IPS-11a (cell line): ENCODE measurements around the gene MROH2B.
"Not testable (repeated sequence)": the region's sequence is repeated elsewhere in the genome, so short reads cannot be mapped to it uniquely, and the experiment has no call there.

ENCODE experiments used
- H3K4me3 ChIP-seq: one replicate; pipeline ENCODE4 v1.5.1; 2013; ENCODE audit warnings: low read depth, low read length, control low read depth

The MROH2B gene

DNA sequence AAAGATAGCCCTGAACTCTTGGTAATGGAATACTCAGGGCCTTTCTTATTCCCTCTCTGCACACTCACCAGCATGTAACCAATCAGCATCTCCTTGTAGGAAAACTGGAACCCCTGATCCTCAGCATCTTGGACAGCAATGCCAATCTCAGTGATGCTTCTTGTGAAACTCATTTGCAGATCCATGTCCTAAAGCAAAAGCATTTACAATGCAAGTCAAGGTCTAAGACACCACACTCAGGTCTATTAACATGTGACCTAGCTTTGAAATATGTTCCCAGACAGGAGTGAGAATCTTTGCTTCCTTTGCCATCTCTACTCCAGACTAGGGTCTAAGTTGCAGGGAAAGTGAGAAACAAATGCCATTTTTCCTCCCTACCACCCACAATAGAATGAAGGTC, 38.2 kb downstream of the MROH2B start:
- H3K4me3 ChIP-seq = no peak overlapping the region

DNA sequence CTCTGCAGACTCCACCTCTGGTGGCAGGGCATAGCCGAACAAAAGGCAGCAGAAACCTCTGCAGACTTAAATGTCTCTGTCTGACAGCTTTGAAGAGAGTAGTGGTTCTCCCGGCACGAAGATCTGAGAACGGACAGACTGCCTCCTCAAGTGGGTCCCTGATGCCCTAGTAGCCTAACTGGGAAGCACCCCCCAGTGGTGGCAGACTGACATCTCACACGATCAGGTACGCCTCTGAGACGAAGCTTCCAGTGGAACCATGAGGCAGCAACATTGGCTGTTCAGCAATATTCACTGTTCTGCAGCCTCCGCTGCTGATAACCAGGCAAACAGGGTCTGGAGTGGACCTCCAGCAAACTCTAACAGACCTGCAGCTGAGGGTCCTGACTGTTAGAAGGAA, 48.5 kb downstream of the MROH2B start:
- not testable (repeated sequence) for H3K4me3 ChIP-seq

DNA sequence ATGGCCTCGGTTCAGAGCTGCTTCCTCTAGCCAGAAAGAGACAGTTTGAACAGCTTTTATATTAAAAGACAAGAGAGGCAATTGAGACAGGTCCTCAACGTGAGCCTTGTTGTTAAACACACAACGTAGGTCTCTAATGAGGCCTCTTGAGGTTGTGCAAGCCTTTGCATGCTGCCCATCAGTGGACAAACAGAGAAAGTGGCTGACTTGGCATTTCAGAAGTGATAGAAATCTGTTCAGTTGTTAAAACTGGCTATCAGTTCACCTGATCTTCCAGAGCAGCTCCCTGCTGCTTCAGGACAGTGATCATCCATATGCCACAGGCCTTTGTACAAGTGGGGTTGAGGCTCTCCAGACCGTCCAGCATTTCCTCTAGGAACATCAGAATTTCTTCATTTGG, 58.8 kb downstream of the MROH2B start:
- H3K4me3 ChIP-seq = no peak overlapping the region

DNA sequence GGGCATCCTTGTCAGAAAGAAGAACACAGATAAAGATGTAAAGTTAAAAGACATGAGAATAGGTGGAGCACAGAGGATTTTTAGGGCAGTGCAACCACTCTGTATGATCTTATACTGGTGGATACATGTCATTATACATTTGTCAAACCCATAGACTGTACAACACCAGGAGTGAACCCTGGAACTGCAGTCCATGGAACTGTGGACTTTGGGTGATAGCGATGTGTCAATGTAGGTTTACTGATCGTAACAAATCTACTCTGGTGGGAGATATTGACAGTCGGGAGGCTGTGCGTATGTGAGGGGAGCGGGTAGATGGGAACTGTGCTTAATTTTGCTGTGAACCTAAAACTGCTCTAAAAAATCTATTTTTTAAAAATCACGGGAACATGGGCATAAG, 60.6 kb downstream of the MROH2B start:
- no peak overlapping the region for H3K4me3 ChIP-seq

DNA sequence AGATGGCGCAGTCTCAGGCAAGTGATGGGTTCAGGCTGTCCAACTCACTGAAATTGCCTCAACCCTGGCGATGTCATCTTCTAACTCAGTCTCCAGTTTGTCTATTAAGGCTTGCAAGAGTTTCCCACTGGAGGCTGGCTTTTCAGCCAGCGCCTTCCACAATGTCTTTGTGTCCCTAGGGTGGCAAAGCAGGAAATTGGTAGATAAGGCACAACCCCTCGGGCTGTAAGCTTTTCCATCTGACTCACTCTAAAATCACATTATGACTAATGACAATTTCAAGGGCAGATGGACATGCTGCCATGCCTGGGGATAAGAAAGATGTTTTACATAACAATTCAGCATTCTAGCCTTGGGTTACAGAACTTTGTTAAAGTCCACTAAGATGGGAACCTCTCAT, 61.9 kb downstream of the MROH2B start:
- H3K4me3 ChIP-seq = no peak overlapping the region

DNA sequence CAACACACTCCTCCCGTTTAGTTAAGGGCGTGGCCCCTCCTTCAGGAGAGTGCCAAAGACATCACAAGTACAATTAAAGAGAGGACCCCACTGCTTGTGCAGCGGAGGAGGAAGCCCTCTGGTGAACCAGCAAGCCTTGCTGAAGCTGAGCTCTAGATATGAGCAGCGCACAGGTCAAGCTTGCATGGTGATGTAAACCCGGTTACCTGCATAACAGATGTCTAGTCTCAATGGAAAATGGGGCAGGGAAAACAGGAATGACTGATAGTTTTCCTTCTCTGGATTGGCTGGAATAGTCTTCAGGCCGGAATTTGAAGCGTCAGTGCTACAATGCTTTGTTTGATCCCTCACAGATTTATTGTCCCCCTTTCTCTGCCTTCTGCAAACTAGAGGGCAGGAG, 66.2 kb downstream of the MROH2B start:
- no peak overlapping the region for H3K4me3 ChIP-seq

DNA sequence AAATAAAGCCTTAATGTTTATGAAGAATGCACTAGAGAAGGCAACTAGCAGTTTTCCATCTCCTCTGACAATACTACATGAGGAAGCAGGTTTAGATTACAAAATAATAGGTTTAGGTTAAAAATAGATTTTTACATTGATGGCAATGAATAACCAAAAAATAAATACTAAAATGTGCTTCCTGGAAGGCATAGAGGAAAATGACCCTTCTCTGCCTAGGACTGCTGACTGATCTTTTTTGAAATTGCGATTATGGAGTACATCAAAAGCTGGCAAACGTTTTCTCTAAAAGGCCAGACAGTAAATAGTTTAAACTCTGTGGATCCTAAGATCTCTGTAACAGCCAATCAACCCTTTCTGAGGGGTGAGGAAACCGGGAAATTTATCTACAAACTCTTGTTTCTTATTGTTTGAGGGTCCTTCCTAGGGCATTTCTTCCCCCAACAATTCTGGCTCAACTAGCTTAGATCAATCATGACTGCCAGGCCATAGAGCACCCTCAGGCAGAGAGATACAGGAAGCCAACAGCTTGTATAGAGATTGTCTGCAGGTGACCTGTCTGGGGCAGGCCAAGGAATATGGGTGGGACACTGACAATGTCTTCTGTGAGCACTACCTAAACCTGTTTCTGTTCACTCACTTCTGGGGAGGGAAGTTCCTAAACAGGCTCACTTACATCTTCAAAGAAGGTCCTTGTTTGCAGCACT, 67.3 kb downstream of the MROH2B start:
- H3K4me3 ChIP-seq = no peak overlapping the region

DNA sequence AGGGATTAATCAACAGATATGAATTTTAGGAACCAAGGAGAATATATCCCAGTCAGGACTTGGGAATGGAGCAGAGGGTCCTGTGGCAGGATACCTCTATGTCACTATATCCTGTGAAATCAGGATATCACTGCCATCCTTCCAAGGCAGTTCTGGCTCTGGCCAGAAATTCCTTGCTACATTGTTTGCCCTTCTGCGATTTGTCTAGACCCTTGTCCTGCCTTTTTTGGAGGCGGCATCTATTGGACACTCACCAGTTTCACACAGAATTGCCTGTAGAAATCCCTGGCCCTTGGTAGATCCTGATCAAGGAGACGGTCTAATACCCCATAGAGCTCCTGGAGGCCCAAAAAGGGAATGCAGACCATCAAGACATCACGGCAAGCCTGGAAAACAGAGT, 71.2 kb downstream of the MROH2B start:
- H3K4me3 ChIP-seq = no peak overlapping the region

DNA sequence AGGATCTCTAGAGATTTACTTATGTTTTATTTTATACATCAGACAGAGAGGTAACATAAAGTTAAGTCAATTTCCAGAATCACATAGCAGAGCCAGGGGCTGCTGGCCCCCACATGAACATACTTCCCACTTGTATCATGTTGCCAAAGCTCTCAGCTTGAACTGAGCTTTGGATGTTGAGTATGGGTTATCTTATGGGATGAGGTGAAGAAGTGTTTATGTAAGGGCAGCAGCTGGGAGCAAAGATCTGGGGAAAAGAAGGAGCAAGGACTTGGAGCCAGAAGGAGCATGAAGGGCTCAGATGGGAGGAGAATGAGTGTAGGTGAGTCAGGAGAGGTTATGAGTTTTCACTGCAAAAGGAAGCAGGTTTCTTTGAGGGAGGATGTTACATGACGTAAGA, 72.0 kb downstream of the MROH2B start:
- H3K4me3 ChIP-seq = no peak overlapping the region

DNA sequence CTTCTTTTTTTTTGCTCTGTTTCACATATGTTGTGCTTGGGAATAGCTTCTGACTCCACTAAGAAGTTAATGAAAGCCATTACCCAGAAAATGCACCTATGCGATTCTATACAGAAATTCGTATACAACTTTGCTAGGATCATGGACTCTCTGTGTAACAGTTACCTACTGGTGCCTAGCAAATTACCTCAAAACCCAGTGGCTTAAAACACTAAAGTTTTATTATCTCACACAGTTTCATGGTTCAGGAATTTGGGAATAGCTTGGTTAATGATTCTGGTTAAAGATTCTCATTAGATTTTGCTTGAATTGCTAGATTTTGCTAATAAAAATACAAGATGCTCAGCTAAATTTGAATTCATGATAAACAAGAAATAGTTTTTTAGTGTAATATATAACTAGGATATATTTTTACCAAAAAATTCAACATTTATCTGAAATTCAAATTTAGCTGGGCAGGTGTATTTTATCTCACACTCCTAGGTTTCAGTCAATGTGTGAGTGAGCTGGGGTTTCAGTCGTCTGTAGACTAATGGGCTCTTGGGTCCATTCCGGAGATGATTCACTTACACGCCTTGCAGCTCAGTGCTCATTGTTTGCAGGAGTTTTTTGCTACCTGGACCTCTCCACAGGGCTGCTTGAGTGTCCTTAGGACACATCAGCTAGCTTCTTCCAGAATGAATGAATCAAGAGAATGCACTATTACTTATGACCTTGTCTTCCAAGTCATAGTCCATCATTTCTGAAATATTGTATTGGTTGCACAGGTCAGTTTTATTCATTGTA, 75.1 kb downstream of the MROH2B start:
- no peak overlapping the region for H3K4me3 ChIP-seq

DNA sequence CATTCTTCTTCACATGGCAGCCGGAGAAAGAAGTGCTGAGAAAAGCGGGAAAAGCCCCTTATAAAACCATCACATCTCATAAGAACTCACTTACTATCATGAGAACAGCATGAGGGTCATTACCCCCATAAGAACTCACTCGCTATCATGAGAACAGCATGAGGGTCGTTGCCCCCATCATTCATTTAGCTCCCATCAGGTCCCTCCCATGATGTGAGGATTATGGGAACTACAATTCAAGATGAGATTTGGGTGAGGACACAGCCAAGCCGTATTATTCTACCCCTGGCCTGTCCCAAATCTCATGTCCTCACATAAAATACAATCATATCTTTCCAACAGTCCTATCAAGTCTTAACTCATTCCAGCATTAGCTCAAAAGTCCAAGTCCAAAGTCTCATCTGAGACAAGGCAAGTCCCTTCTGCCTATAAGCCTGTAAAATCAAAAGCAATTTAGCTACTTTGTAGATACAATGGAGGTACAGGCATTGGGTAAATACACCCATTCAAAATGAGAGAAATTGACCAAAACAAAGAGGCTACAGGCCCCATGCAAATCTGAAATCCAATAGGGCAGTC, 79.1 kb downstream of the MROH2B start:
- no peak overlapping the region for H3K4me3 ChIP-seq

DNA sequence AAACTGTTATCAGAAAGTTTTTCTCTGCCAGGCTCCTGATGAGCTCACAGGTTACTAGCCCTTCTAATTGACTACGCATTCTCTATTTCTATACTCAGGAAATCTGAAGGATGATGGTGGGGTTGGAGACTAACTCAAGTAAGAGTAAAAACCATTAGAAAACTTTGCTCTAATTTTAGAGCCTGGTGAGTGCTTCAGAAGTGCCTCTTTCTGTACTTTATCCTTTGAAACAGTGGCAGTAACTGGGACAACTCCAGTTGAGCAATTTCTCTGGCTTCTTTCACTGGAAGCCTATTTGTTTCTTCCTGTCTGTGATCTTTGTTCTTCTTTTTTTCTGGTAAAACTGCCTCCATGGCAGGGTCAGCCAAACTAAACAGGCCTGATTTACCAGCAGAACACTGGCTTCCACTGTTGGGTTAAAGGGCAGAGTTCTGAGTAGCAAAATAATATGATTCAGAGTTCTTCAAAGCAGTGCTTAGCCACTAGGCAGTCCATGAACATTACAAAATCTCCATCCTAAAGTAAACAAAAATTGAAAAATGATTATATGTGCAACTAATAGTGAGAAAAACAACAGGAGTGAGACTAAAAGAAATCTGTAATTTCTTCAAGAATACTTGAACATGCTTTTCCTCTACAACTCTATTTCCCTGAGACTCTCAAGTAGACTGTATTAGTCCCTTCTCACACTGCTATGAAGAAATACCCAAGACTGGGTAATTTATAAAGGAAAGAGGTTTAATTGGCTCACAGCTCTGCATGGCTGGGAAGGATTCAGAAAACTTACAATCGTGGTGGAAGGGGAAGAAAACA, 79.8 kb downstream of the MROH2B start:
- H3K4me3 ChIP-seq = no peak overlapping the region

DNA sequence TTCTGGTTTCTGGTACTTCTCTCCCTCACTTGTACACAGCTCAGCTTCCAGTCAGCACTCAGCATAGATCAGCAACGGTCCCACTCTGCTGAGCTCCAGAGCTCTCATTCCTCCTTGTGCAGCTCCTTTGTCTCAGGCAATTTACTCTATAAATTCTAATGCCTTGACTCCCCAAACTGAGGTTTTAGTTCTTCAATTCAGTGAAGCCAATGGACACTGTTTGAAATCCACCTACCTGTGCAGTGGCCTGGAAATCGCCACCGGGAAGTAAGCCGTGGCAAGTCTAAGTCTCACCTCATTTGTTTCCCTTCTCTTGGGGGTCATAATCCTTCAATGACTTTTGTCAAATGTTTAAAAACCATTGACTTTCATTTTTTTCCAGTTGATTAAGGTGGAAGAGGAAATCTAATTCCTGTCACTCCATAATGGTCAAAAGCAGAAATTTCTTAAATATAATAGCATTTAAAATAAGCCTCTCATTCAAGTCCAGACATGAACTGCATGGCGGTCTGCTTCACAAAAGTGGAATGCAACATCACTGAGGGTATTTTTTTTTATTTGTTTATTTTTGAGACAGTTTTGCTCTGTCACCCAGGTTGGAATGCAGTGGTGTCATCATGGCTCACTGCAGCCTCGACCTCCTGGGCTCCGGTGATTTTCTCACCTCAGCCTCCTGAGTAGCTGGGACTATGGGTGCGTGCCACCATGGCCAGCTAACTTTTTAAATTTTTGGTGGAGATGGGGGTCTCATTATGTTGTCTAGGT, 82.2 kb downstream of the MROH2B start:
- H3K4me3 ChIP-seq = no peak overlapping the region

DNA sequence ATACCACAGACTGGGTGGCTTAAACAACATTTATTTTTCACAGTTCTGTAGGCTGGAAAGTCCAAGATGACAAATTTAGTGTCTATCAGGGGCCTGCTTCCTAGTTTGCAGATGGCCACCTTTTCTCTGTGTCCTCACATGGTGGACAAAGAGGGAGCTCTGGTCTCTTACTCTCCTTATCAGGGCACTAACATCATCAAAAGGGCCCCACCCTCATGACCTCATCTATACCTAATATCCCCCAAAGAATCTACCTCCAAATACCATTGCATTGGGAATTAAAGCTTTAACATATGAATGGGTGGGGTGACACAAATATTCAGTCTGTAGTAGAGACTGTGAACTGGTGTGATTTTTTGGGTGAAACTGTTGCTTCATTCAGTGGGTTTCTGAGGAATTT, 83.8 kb downstream of the MROH2B start:
- H3K4me3 ChIP-seq = no peak overlapping the region

DNA sequence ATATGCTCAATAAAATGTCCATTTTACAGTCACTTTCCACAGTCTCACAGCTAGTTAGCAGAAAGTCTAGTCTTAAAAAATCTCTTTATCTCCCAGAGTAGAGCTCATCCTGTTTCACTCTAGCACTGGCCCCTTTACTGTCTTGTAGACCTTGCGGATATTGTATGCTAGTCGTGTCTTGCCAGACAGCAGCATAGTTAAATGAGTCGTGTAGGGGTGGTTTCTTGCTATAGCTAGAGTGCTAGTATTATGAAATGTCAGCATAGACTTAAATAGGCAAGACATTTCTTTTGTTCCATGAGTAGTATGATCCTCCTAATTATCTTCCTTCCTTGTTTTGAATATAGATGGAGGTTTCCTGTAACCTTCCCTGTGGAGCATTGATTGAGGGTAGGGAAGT, 84.5 kb downstream of the MROH2B start:
- H3K4me3 ChIP-seq = no peak overlapping the region

DNA sequence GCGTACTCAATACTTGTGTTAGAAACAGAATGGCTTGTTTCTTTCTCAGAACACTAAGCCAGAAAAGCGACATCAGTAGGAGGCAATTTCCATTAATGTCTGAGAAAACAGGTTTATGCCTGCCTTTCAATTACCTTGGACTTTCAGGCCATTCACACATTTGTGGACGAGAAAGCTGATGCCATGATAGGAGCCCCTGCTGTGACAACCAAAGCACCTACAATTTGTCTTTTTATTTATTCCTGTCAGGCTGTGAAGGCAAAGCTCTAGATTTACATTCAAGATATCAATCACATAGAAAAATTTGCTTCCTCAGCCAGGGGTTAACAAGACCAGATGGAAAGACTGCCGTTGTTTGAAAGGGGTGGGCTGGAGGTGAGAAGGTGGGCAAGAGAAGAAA, 85.6 kb downstream of the MROH2B start:
- H3K4me3 ChIP-seq = no peak overlapping the region

DNA sequence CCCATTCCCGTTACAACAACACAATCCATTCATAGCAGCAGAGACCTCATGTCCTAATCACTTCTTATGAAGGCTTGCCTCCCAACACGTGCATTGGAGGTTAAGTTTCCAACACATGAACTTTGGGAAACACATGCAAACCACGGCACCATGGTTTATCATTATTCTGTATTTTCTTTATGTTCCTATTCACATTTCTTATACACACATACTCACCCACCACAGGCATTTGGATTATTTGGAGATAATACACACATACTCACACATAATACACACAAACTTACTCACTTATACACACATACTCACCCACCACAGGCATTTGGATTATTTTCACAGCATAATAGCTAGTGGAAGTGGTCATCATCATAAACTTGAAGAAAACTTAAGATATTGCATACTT, 86.3 kb downstream of the MROH2B start:
- H3K4me3 ChIP-seq = no peak overlapping the region

DNA sequence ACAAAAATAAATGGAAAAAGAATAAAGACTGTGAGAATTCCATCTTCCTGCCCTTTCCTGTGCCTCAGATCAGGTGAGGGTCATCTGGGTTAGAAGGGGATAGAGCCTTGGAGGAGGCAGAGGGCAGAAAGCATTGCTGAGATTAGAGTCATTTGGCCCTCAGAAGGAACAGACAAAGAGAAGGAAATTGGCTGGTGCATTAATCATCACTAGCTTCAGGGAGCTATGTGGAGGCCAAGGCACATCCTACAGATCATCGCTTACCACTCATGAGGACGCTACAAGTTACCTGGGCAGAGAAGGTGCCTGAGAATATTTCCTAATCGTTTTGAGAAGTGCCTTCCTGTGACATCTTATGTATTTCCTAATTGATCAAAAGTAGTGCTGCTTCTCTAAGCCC, 87.4 kb downstream of the MROH2B start:
- H3K4me3 ChIP-seq = no peak overlapping the region

DNA sequence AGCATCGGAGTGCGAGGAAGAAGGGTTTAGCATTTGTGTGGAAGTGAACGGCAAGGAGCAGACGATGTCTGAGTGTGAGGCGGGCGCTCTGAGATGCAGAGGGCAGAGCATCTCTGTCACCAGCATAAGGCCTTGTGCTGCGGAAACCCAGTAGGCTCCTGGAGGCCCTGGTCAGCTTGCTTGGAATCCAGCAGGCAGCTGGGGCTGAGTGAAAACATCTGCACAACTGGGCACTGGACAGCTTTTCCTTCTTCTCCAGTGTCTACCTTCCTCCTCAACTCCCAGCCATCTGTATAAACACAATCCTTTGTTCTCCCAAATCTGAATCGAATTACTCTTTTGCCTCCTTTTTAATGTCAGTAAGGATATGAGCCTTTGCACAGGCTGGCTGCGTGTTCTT, 89.7 kb downstream of the MROH2B start:
- H3K4me3 ChIP-seq = no peak overlapping the region

DNA sequence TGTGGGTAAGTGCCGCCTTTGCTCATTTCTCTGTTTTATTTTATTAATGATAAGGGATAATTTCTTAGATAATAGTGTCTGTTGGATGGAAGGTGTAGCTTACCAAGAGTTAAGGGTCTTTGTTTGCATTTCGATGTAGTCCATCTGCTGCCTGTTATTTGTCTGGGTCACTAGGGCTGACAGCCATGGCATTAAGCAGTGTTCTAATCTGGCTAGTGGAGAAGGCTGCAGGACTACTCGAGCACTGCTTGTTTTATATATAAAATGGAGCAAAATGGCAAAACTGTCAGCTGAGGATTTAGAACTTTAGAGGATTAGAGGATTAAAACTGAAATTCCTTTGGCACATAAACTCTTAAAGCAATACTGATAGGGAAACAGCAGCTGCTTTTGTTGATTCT, 94.3 kb downstream of the MROH2B start:
- H3K4me3 ChIP-seq = no peak overlapping the region

DNA sequence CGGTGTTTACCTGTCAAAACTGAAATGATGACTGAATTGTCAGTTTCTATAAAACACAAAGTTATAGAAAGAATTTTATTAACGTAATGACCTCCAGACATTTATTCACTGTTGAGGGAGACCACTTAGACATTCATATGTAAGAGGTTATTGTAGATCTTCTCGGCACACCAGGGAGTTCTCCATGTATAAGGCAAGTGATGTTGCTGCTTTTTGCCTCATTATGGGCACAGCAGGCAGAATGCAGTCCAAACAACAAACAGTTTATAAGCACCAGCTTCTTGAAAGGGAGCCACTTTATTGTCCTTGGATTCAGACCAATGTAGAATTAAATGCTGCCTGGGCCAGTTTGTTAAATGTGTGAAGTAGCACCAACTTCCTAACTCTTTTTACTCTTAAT, 95.1 kb downstream of the MROH2B start:
- no peak overlapping the region for H3K4me3 ChIP-seq
